Dermis microvascular lymphatic vessel endothelial cell (primary cell): ENCODE data around the gene SPECC1L. TPM values are rescaled to one million over a fixed set of nuclear protein-coding genes. Genes with fewer than 3 reads are reported as not detected.
"Not testable (repeated sequence)": the region's sequence is repeated elsewhere in the genome, so short reads cannot be mapped to it uniquely, and the experiment has no call there.

Source experiments
- DNase-seq, 2 donors: peaks; one replicate each; pipeline versions ENCODE4 v3.0.0 to v3.0.0-alpha.2; 2010; ENCODE audit warnings: low read depth in 2 of 2
- total RNA-seq: library from RNA; depleted of rRNA; stranded (reverse); fragments of >200 nt; gene quantifications from 2 replicates; pipeline ENCODE4 v1.2.1, GENCODE V29; 2014

The SPECC1L gene
- total RNA-seq, 1 donor from 2014 or later: 40.3 TPM

DNA sequence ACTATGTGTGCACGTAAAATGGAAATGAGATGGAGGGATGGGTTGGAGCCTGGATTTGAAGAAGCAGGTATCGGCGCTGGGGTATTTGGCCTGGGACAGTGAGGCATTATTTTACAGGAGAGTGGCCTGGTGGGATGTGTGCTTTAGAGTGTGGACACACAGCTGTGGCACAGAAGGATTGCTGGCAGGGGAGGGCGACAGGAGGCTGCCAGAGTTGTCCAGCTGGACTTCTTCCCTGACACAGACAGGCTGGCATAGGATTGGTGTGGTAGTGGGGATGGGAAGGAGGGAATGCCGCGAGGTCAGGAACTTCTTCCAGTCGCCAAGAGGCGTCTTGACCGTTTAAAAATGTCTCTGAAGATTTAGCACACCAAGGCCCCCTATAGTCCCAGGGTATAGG lies 16.6 kb downstream of the SPECC1L start:
- DNase-seq: not testable (repeated sequence)

DNA sequence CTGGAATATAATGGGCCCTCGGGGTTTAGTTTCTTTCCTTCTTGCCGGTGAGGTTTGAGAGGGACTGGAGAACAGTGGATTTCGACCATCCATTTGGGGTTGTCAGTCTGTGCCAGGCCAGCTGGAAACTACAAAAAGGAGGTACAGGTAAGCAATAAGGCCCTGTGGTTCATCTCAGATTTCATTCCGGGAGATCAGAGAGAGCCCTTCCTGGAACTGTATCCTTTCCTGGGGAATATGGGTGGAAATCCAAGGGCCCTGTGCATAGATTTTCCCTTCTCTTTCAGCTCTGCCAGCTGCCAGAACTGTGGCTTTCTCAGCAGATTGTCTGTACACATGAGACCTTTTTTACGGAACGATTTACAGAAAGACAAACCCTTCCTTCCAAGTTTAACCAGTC lies 17.2 kb downstream of the SPECC1L start:
- DNase-seq: not testable (repeated sequence)

DNA sequence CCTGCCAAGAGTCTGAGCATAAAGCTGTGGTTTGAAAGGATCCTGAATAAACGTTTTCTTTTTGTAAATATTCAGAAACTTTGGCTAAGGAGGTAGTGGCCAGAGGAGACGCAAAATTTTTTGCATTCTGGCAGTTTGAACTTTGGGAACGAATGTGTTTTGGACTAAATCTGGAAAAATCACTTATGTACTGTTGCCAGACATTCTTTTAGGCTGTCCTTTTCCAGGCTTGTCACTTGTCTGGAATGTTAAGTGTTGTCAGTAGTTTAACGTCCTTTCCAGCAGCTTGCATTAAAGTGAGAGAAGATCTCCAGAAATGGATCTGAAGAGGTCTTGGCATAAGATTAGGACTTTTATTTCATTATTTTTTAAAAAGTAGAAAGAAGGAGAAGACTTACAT lies 18.5 kb downstream of the SPECC1L start:
- DNase-seq: peak in 1 of 2 donors; percentile 59

DNA sequence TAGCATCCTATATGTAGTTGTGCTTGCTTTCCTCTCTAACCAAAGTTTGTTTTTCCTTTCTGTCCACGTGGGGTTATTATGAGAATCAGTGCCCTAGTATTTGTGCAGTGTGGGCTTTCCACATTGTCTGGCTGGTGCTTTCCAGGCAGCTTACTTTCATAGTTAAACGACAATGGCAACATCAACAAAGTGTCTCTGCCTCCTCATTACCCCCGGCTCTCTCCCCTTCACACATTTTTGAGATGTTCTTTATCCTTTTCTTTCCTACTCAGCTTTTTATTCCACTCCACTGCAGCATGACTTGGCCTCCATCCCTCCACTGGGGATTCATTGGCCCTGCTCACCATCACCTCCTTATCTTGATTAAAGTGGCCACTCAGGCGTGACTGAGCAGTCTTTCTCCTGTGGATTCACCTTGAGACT lies 19.1 kb downstream of the SPECC1L start:
- DNase-seq: peak in 1 of 2 donors; percentile 58

DNA sequence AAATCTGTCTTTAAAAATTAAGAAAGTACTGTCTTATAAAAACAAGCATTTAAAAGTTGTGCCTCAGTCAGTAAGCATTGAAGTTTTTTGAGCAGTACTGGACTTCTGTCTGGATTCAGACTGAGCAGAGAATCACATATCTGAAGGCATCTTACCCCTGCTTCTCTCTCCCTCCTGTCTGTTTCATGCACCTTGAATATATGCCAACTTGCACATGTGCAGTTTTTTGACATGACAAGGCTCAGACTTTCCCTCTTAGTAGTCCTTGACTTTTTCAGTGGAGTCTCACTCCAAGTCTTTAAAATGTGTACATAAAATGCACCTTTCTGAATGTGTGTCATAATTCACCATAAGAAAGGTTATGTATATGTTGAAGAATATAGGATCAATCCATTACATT lies 19.8 kb downstream of the SPECC1L start:
- no peak for DNase-seq

DNA sequence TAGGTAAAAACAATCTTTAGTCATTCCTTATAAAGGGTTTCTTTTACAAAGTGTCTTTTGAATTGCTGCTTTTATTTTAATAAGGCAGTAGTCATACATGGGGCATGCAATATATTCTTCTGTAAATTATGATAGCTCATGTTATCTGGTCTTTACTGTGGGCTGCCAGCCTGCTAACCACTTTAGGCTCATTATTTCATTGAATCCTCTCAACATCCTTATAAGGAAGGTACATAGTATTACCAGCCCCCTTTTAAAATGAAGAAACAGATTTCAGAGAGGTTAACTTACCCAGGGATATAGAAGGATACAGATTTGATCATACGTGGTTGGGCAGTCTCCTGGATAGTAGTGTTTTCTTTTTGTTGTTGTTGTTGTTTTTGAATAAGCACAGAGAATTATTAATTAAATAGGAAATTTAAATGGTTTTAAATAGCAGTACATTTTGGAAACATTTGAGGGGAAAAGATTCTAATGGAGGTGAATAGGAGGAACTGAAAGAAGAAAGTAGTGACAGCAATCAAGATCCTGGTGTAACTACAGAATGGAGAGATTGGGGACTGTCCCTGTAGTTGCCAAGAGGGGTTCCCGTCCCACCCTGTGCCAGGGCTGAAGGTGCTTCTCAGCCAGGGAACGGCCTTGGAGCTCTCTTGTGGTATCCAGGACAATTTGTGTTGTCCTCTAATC lies 21.0 kb downstream of the SPECC1L start:
- no peak for DNase-seq

DNA sequence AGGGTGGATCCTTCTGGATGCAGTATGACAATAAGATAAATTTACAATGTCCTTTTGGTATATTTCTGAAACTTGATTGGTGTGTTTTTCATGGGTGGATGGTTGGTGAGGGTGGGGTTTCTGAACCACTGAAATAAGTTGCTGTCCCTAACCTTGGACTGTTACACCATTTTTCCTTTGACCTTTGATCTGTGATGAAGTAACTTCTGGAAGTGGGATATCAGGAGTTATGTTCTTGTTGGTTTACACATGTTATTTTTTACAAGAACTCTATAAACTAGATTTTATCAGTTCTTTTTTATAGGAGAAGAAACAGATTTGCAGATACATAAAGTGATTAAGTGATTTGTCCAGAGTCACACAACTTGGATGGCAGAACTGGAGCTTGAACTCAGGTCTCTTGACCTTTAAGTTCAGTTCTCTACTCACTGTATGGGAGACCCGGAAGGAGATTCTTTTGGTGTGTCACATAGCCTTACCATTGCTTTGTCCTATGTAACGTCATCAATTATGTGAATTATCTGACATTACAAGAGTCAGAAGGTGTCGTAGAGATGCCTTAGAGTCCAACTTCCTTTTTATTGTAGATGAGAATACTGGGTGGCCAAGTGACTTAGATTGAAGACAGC lies 21.7 kb downstream of the SPECC1L start:
- not testable (repeated sequence) for DNase-seq

DNA sequence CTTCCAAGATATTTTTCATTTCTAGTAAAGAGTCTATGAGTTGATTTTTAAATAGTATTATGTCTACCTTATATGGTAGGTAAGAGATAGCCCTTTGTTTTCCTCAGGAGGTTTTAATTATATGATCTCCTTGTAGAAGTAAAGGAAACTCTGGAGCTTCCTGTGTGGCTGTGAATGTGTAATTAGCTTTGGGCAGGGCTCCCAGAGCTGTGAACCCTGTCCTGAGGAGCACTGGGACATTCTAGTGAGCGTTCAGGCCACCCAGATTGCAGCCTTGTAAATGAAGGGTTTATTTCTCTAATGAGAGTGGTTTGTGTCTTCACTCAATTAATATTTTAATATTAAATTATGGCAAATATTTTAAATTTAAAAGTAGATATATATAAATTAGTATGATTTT lies 24.3 kb downstream of the SPECC1L start:
- DNase-seq: not testable (repeated sequence)

DNA sequence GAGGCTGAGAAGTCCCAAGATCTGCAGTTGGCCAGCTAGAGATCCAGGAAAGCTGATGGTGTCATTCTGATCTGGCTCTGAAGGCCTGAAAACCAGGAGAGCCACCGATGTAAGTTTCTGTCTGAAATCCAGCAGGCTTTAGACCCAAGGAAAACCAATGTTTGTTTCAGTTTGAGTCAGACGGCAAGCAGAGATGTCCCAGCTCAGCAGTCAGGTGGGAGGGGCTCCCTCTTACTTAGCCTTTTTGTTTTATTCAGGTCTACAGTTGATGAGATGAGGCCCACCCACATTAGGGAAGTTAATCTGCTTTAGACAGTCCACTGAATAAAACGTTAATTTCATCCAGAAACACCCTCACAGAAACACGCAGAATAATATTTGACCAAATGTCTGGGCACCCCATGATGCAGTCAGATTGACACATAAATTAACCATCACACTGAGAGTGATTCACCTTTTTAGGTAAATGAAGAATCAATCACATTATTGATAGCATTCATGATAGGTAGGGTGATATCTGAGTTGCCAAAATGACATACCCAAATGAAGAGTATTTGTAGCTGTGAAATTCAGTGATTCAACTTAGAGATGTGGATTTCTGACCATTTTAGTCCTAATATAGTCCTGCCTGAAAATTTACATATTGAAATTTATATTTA lies 28.0 kb downstream of the SPECC1L start:
- not testable (repeated sequence) for DNase-seq

DNA sequence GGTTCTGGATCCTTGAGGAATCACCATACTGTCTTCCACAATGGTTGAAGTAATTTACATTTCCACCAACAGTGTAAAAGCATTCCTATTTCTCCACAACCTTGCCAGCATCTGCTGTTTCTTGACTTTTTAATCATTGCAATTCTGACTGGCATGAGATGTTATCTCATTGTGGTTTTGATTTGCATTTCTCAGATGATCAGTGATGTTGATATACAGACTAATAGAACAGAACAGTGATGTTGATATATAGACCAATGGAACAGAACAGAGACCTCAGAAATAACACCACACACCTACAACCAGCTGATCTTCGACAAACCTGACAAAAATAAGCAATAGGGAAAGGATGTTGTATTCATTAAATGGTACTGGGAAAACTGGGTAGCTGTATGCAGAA lies 29.9 kb downstream of the SPECC1L start:
- not testable (repeated sequence) for DNase-seq

DNA sequence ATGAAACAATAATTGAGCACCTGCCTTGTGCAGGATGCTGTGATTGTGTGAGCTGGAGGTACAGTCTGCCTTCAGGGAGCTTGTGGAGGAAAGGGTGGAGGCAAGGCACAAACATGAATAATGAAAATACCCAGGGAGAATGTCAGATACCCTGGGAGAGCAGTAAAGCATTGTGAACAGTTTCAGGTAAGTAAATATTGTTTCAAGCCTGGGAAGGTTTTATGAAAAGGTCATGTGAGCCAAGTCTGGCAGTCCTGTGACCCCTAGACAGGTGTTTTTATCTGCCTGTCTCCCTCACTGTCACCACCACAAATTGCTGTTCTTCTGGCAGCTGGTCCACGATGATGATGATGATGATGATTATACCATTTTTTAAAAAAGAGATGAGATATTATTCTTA lies 32.0 kb downstream of the SPECC1L start:
- peak in 1 of 2 donors; percentile 32 for DNase-seq

DNA sequence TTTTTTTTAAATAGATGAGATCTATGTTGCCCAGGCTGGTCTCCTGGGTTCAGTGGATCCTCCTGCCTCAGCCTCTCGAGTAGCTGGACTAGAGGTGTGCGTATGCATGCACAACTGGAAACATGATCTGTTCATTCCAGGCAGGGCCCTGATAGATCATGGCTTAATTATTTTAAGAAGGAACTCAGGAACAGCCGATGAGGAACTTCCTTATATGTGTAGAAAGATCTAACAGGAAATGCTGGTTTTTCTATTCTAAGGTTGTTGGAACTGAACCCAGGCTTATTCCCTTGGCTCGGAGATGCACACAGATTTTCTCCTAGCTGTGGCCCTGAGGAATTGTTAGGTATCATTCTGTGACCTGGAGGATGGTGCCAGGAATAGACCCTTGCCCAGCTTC lies 32.4 kb downstream of the SPECC1L start:
- DNase-seq: peak in 1 of 2 donors; percentile 36

DNA sequence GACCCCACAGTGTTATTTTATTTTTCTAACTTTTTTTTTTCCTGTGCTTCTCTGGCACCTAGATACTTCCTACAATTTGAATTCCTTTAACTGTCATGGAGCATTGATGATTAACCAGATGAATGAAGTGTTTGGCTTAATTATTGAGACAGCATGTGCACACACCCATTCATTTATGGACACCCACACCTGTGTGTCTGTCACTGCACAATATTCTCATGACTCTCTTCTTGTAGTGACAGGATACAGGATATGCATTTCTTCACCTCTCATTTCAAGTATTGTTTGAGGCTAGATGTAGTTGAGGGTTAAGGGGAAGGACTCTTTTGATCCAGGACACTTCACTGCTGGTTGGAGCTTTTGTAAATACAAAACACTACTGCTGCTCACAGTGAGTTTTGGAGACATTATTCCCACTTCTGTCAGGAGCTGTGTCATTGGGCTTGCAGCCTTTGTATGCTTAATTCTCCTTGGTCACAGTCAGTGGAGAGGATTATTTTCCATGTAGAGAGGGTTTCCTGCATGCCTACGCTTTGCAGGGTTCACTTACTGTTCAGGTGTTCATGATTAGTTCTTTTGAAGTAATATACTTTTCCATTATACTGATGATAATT lies 33.5 kb downstream of the SPECC1L start:
- DNase-seq: no peak

DNA sequence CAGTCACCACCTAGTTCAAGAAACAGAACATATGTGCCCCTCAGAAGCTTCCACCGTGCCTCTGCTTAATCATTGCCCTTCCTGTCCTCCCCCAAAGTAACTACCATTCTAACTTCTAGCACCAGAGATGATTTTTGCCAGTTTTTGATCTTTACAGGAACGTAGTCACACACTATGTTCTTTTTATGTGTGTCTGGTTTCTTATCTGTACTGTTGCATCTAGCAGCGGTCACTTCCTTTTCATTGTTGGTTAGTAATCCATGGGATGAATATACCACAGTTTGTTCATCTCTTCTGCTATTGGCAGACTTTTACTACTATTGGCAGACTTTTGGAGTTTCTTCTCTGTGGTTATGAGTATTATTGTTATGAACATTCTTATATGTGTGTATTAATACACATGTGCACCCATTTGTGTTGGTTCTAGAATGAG lies 34.6 kb downstream of the SPECC1L start:
- DNase-seq: peak; percentile 53 to 92

DNA sequence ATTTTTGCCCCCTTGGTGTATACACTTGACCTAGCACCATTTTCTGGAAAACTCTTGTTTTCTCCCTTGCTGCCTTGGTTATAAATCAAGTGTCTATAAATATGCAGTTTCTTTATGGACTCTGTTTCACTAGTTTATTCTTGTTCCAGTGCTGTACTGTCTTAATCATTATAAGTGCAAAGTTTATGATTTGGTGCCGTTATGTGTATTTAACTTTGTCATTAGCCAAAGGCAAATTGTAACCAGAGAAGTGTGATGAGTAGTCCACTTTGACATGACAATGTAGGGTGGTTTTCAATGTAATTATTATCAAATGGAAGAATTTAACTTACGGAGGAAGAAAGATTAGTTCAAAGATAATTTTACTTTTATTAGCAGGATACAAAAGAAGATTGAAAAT lies 40.3 kb downstream of the SPECC1L start:
- DNase-seq: no peak

DNA sequence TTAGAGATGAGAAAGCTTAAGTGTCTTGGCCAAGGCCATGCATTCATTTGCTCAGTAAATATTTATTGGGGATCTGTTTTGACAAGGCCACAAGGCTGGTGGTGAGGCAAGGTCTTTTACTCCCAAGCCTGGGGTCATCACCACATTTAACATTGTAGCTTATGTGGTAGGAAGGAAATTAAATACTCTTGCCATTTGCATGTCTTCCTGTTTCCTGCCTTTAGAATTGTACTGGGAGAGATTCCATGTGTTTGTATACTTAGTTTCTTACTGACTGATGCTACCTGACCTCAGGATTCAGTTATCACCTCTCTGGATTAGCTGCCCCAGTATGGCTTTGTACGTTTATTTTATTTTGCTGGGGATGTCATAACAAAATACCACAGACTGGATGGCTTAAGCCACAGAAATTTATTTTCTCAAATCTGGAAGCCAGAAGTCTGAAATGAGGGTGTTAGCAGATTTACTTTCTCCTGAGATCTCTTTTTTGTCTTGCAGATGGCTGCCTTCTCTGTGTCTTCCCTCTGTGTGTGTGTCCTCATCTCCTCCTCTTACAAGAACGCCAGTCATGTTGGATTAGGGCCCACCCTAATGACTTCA lies 44.8 kb downstream of the SPECC1L start:
- DNase-seq: peak; percentile 52 to 69

DNA sequence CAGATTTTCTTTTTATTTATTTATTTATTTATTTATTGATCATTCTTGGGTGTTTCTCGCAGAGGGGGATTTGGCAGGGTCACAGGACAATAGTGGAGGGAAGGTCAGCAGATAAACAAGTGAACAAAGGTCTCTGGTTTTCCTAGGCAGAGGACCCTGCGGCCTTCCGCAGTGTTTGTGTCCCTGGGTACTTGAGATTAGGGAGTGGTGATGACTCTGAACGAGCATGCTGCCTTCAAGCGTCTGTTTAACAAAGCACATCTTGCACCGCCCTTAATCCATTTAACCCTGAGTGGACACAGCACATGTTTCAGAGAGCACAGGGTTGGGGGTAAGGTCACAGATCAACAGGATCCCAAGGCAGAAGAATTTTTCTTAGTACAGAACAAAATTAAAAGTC lies 45.6 kb downstream of the SPECC1L start:
- not testable (repeated sequence) for DNase-seq

DNA sequence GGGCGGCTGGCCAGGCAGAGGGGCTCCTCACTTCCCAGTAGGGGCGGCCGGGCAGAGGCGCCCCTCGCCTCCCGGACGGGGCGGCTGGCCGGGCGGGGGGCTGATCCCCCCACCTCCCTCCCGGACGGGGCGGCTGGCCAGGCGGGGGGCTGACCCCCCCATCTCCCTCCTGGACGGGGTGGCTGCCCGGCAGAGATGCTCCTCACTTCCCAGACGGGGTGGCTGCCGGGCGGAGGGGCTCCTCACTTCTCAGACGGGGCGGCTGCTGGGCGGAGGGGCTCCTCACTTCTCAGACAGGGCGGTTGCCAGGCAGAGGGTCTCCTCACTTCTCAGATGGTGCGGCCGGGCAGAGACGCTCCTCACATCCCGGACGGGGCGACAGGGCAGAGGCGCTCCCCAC lies 46.9 kb downstream of the SPECC1L start:
- not testable (repeated sequence) for DNase-seq

DNA sequence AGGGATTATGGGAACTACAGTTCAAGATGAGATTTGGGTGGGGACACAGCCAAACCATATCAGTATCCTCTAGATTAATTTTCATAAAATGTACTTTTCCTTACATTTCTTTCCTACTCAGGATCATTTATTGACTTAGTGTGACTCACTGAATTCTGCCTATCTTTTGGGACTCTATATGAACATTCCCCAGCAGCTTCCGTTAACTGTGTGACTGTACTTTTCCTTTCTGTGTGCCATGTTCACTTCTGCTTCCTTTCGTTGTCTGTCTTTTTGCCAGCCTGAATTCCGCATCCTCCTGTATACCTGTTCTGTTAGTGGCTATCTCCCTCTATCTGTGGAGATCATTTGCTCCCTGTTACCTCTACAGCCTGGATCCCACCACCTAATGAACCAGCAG lies 48.8 kb downstream of the SPECC1L start:
- peak; percentile 93 to 95 for DNase-seq

DNA sequence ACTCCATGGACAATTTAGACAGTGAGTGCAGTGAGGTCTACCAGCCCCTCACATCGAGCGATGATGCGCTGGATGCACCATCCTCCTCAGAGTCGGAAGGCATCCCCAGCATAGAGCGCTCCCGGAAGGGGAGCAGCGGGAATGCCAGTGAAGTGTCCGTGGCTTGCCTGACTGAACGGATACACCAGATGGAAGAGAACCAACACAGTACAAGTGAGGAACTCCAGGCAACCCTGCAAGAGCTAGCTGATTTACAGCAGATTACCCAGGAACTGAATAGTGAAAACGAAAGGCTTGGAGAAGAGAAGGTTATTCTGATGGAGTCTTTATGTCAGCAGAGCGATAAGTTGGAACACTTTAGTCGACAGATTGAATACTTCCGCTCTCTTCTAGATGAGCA lies 51.4 kb downstream of the SPECC1L start:
- DNase-seq: no peak

DNA sequence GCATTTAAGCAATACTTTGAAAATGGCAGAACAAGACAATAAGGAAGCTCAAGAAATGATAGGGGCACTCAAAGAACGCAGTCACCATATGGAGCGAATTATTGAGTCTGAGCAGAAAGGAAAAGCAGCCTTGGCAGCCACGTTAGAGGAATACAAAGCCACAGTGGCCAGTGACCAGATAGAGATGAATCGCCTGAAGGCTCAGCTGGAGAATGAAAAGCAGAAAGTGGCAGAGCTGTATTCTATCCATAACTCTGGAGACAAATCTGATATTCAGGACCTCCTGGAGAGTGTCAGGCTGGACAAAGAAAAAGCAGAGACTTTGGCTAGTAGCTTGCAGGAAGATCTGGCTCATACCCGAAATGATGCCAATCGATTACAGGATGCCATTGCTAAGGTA lies 51.9 kb downstream of the SPECC1L start:
- DNase-seq: no peak

DNA sequence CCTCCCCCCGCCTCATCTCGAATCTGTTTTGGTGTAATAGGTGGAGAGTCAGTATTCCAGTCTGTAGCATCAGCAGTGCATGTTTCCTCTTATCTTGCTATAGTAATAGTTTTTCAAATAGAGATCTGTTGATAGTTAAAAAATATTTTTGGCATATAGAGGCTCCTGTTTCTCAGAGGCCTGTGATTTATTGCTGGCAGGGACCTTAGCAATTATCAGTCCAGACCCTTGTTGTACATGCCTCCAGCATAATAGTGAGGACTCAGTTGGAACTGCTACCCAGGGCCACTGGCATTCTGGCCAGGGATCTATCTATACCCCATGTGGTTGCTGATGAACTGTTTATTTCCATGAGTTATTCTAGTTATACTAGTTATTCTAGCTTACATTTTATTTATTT lies 52.6 kb downstream of the SPECC1L start:
- no peak for DNase-seq
